PFSK-1 (cell line): ENCODE measurements around the gene LRMDA.

ENCODE experiments used
- FOXP2 ChIP-seq: optimal IDR thresholded peaks from 2 replicates; pipeline ENCODE3; 2011; ENCODE audit warnings: borderline replicate concordance, control low read depth, inconsistent platforms; ENCODE audit not compliant: insufficient read depth; ENCODE audit errors: extremely low read length, extremely low read depth
- POLR2AphosphoS5 ChIP-seq: IDR thresholded peaks from 2 replicates; pipeline ENCODE4 v1.6.1; 2012; ENCODE audit warnings: low read depth, mild to moderate bottlenecking, control low read depth, low read length, moderate library complexity
- REST ChIP-seq, 2 experiments: IDR thresholded peaks; 2 replicates each; pipeline versions ENCODE4 v1.6.1 to v1.8.0; 2011 to 2012; ENCODE audit warnings: low read depth in 2 of 2, low read length in 2 of 2, control low read depth in 1 of 2, inconsistent platforms in 1 of 2, mild to moderate bottlenecking in 1 of 2, moderate library complexity in 1 of 2; ENCODE audit not compliant: insufficient read depth in 1 of 2
- SIN3A ChIP-seq: IDR thresholded peaks from 2 replicates; pipeline ENCODE4 v1.6.1; 2012; ENCODE audit warnings: mild to moderate bottlenecking, low read length, moderate library complexity, borderline replicate concordance; ENCODE audit not compliant: insufficient read depth
- TAF1 ChIP-seq: IDR thresholded peaks from 2 replicates; pipeline ENCODE4 v1.6.1; 2012; ENCODE audit warnings: low read length, control low read depth, borderline replicate concordance; ENCODE audit not compliant: insufficient read depth

The LRMDA gene

GRCh38 chr10:75696536-75696935, 265.1 kb downstream of the LRMDA start:
- TF ChIP-seq TAF1 (no peak), SIN3A (no peak), POLR2AphosphoS5 (no peak), REST (IDR thresholded peaks at IDR 0.05; ENCODE audit: insufficient read depth in 1 of 2, low read depth in 2 of 2, low read length in 2 of 2) (no peak), FOXP2 (no peak)

- TF ChIP-seq FOXP2 (no peak), REST (IDR thresholded peaks at IDR 0.05; ENCODE audit: insufficient read depth in 1 of 2, low read depth in 2 of 2, low read length in 2 of 2) (no peak)
Measured at GRCh38 chr10:75703191-75703854, 271.9 kb downstream of the LRMDA start.

GRCh38 chr10:75705426-75705825, 274.0 kb downstream of the LRMDA start:
- TF ChIP-seq POLR2AphosphoS5, result no peak
- no peak for TF ChIP-seq SIN3A
- TF ChIP-seq REST (IDR thresholded peaks at IDR 0.05; ENCODE audit: insufficient read depth in 1 of 2, low read depth in 2 of 2, low read length in 2 of 2), result no peak
- no peak for TF ChIP-seq TAF1
- TF ChIP-seq FOXP2, result no peak

- TF ChIP-seq SIN3A (no peak), POLR2AphosphoS5 (no peak), FOXP2 (no peak)
Measured at GRCh38 chr10:75707080-75707840, 275.8 kb downstream of the LRMDA start.

- TF ChIP-seq REST (IDR thresholded peaks at IDR 0.05; ENCODE audit: insufficient read depth in 1 of 2, low read depth in 2 of 2, low read length in 2 of 2) (no peak), TAF1 (no peak), POLR2AphosphoS5 (no peak), FOXP2 (no peak), SIN3A (no peak)
Measured at GRCh38 chr10:75708060-75708459, 276.6 kb downstream of the LRMDA start.
